ENCODE measurements around the gene TMBIM4. TPM values are rescaled to one million over a fixed set of nuclear protein-coding genes. Genes with fewer than 3 reads are reported as not detected.

TMBIM4 gene
- total and polyA plus RNA-seq, 2 of the 4 experiments (the other 2 are of a cell fraction) = 38.7 to 59.3 TPM

- H3K27ac ChIP-seq (ENCODE audit: insufficient read depth, low read length) = no peak overlapping the region
- TF ChIP-seq BHLHE40 (IDR thresholded peaks at IDR 0.05; ENCODE audit: low read depth, low read length) (no peak), RCOR1 (IDR thresholded peaks at IDR 0.05; ENCODE audit: insufficient replicate concordance, low read length) (no peak), NFE2L2 (IDR thresholded peaks at IDR 0.05; ENCODE audit: low read depth, low read length) (peak; percentile 51; the same call in 1 of the 2 replicates), POLR2A (IDR thresholded peaks at IDR 0.05; ENCODE audit: low read depth, low read length) (no peak), ELK1 (IDR thresholded peaks at IDR 0.05; ENCODE audit: borderline replicate concordance, low read depth, low read length) (no peak)
- TF ChIP-seq, protein P1, sequence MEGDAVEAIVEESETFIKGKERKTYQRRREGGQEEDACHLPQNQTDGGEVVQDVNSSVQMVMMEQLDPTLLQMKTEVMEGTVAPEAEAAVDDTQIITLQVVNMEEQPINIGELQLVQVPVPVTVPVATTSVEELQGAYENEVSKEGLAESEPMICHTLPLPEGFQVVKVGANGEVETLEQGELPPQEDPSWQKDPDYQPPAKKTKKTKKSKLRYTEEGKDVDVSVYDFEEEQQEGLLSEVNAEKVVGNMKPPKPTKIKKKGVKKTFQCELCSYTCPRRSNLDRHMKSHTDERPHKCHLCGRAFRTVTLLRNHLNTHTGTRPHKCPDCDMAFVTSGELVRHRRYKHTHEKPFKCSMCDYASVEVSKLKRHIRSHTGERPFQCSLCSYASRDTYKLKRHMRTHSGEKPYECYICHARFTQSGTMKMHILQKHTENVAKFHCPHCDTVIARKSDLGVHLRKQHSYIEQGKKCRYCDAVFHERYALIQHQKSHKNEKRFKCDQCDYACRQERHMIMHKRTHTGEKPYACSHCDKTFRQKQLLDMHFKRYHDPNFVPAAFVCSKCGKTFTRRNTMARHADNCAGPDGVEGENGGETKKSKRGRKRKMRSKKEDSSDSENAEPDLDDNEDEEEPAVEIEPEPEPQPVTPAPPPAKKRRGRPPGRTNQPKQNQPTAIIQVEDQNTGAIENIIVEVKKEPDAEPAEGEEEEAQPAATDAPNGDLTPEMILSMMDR (conservative IDR thresholded peaks at IDR 0.05; ENCODE audit: low read depth, low read length) = no peak
- no peak overlapping the region for H2BK5ac ChIP-seq (ENCODE audit: low read depth, low read length, poor library complexity, severe bottlenecking)
- H3K4me2 ChIP-seq (ENCODE audit: low read depth, low read length) = no peak overlapping the region
- no peak overlapping the region for H3K4me3 ChIP-seq (ENCODE audit: insufficient read depth, low read depth, low read length)
- no peak overlapping the region for H3K14ac ChIP-seq (replicated peaks; ENCODE audit: low read depth, low read length)
- intact Hi-C loops (cut with micrococcal nuclease) (no loop called here), dilution Hi-C loops (cut with HindIII; ENCODE audit: low sequenced_read_pairs, unreplicated experiment) (no loop called here), in situ Hi-C loops (cut with MboI; ENCODE audit: low sequenced_read_pairs) (no loop called here)
- no peaks in the 10 kb centered on the region for H3K9me3 ChIP-seq (ENCODE audit: control insufficient read depth, insufficient read depth, low read length)
- no peak overlapping the region for H4K8ac ChIP-seq (ENCODE audit: low read depth in 2 of 2, low read length in 2 of 2)
- H3K18ac ChIP-seq (ENCODE audit: low read depth, low read length) = no peak overlapping the region
- H4K5ac ChIP-seq (ENCODE audit: low read depth, low read length) = no peak overlapping the region
- H3K23ac ChIP-seq (ENCODE audit: low read depth, low read length) = no peak overlapping the region
- no peak for DNase-seq
- H3K4ac ChIP-seq (ENCODE audit: low read depth, low read length) = no peak overlapping the region
- no peak overlapping the region for H3K56ac ChIP-seq (ENCODE audit: extremely low read depth, insufficient read depth, low read length)
- H3K27me3 ChIP-seq (ENCODE audit: control insufficient read depth, insufficient read depth, low read length) = no peaks in the 10 kb centered on the region
- no peaks in the 10 kb centered on the region for H3K36me3 ChIP-seq (ENCODE audit: control insufficient read depth, insufficient read depth, low read length)
- H2BK15ac ChIP-seq (ENCODE audit: low read depth, low read length) = no peak overlapping the region
- H2BK20ac ChIP-seq (ENCODE audit: low read depth, low read length) = no peak overlapping the region
- no peak for ATAC-seq (ENCODE audit: low read depth)
- BruUV-seq (replicated peaks) = no TSS peak
- H2AK9ac ChIP-seq (replicated peaks; ENCODE audit: low read depth, low read length, poor library complexity) = no peak overlapping the region
- ChIA-PET POLR2A (ENCODE audit: unreplicated experiment) (no interaction called here), CTCF (no interaction called here)
- no peaks in the 10 kb centered on the region for H4K20me1 ChIP-seq (ENCODE audit: insufficient read depth, low read length)
- no peaks in the 10 kb centered on the region for H3K4me1 ChIP-seq (ENCODE audit: control insufficient read depth, insufficient read depth, low read length)
- H3K79me1 ChIP-seq (ENCODE audit: low read depth in 1 of 2, low read length in 2 of 2) = no peaks in the 10 kb centered on the region
- no peak overlapping the region for H4K91ac ChIP-seq (ENCODE audit: insufficient read depth, low read depth, low read length)
- no peak overlapping the region for H3K9ac ChIP-seq (ENCODE audit: low read depth, low read length)
- no peak overlapping the region for H2AK5ac ChIP-seq (ENCODE audit: low read depth, low read length)
- H3K9me1 ChIP-seq (ENCODE audit: insufficient read depth, low read length) = no peaks in the 10 kb centered on the region
- H2AFZ ChIP-seq (replicated peaks; ENCODE audit: low read length, poor library complexity) = no peak overlapping the region
- no peak overlapping the region for H2BK120ac ChIP-seq (ENCODE audit: low read depth, low read length)
These were observed 41.0 kb upstream of the TMBIM4 start for GRCh38 chr12:66210840-66211239.

All from IMR-90 (cell line).